HepG2 (cell line): ENCODE data around the gene ACACB. TPM values are rescaled to one million over a fixed set of nuclear protein-coding genes. Genes with fewer than 3 reads are reported as not detected.

Source experiments
- ATM ChIP-seq: fragments of 450-650 bp; IDR thresholded peaks from 2 replicates; pipeline ENCODE4 v1.7.1; 2017; ENCODE audit warnings: mild to moderate bottlenecking, borderline replicate concordance
- CBX1 ChIP-seq: IDR thresholded peaks from one replicate; pipeline ENCODE4 v1.6.1; 2016; ENCODE audit warnings: antibody characterized with exemption, low read depth
- CREBL2 ChIP-seq: sonication (generic); formaldehyde crosslinking; IDR thresholded peaks from 2 replicates; pipeline ENCODE4 v1.8.1; 2023; ENCODE audit warnings: missing genetic modification reagents, mild to moderate bottlenecking, borderline replicate concordance
- ELF4 ChIP-seq: sonication (generic); formaldehyde crosslinking; IDR thresholded peaks from 2 replicates; pipeline ENCODE4 v1.5.0; 2020; ENCODE audit warnings: missing genetic modification reagents, mild to moderate bottlenecking, moderate library complexity, borderline replicate concordance
- KLF11 ChIP-seq: IDR thresholded peaks from 2 replicates; pipeline ENCODE4 v1.6.1; 2016; ENCODE audit warnings: missing compliant biosample characterization
- NR2F6 ChIP-seq, 2 experiments: IDR thresholded peaks; 2 replicates each; pipeline ENCODE4 v1.6.1; 2016; ENCODE audit warnings: antibody characterized with exemption in 1 of 2, mild to moderate bottlenecking in 1 of 2
- PCBP1 ChIP-seq: fragments of 200-400 bp; formaldehyde crosslinking; IDR thresholded peaks from 2 replicates; pipeline ENCODE4 v1.6.1; 2017; ENCODE audit warnings: mild to moderate bottlenecking, low read depth, low read length, borderline replicate concordance
- PHB2 ChIP-seq: fragments of 450-650 bp; IDR thresholded peaks from 2 replicates; pipeline ENCODE4 v1.6.1; 2018; ENCODE audit not compliant: partially characterized antibody
- SKI ChIP-seq: fragments of 450-650 bp; IDR thresholded peaks from one replicate; pipeline ENCODE4 v1.6.1; 2018; ENCODE audit warnings: mild to moderate bottlenecking; ENCODE audit not compliant: partially characterized antibody
- SRSF4 ChIP-seq: fragments of 200-400 bp; formaldehyde crosslinking; IDR thresholded peaks from one replicate; pipeline ENCODE4 v1.6.1; 2018; ENCODE audit warnings: mild to moderate bottlenecking, low read depth, low read length, moderate library complexity; ENCODE audit not compliant: poor library complexity, severe bottlenecking
- ZBTB40 ChIP-seq, 2 experiments: fragments of 450-650 bp in 1 of 2; sonication (generic) in 1 of 2; formaldehyde crosslinking in 1 of 2; IDR thresholded peaks; 2 replicates each; pipeline versions ENCODE4 v1.6.1 to v1.8.0; 2016 to 2022; ENCODE audit warnings: antibody characterized with exemption in 1 of 2, mild to moderate bottlenecking in 1 of 2, missing genetic modification reagents in 1 of 2
- ZNF329 ChIP-seq: sonication (generic); formaldehyde crosslinking; IDR thresholded peaks from 2 replicates; pipeline ENCODE4 v1.9.0; 2021; ENCODE audit warnings: low read depth, mild to moderate bottlenecking, missing genetic modification reagents
- ZNF790 ChIP-seq: sonication (generic); formaldehyde crosslinking; IDR thresholded peaks from 2 replicates; pipeline ENCODE4 v1.8.0; 2022; ENCODE audit warnings: missing genetic modification reagents, mild to moderate bottlenecking, borderline replicate concordance
- polyA plus RNA-seq, 8 experiments: library from polyadenylated mRNA; depleted of rRNA in 3 of 8; stranded (reverse) in 7 of 8; unstranded in 1 of 8; fragments of >200 nt; fragmentation: Illumina TruSeq in 4 of 8; extraction: Trizol in 4 of 8; gene quantifications; 2 replicates each; pipeline versions ENCODE4 v1.2.1 to v1.2.3, GENCODE V29; 2011 to 2016; ENCODE audit warnings: low read depth in 4 of 8, missing spikeins in 1 of 8, mixed read lengths in 1 of 8; ENCODE audit not compliant: insufficient read depth in 1 of 8
- total RNA-seq, 5 experiments: library from RNA; depleted of rRNA; stranded (reverse); fragments of >200 nt; fragmentation: Illumina TruSeq; extraction: Trizol; gene quantifications; 2 replicates each; pipeline ENCODE4 v1.2.3, GENCODE V29; 2016; ENCODE audit warnings: low read depth in 1 of 5

The ACACB gene
- total and polyA plus RNA-seq, 2 of the 13 experiments (the other 11 are each of a cell fraction or from before 2014, with no cell fraction given), result 6.2 to 8.6 TPM

DNA sequence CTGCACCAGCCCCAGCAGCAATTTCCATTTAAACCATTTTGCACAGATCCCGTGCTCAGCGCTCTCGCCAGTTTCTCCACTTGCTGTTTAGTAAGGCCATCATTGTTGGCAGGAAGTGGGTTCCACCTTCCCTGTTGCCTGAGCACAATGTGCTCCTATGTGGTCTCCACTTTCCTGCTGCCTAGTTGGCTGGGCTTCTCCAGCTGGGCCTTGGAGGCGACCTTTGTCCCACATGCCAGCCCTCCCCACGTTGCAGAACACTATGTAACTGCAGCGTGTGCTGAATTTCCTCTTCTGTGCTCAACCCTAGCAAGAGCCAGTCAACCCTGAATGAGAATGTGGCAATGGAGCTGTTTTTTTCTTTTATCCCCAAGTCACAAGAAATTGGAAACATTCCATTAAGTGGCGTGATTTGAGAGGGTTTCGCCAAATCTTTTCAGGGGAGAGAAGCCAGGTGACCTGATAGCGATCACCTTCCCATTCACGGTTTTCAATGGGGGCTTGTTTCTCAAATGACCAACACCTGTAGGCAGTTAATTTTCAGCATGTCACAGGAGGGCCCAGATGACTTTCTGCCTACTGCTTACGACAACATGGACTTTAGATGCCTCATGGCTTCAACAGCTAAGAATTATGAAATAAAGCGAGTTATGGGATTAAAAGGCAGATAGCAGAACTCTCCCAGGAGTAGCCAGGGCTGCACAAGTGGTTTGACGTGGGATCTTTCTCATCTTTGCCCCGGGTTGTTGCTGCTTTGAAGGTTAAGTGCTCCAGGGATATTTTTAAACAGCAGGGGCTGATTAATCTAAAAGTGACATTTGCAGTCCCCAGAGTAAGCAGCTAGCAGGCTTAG is at the start of gene ACACB (continued):
- no peak for TF ChIP-seq ZBTB40 (IDR thresholded peaks at IDR 0.05)
- peak; percentile 89 for TF ChIP-seq ZBTB40 (CRISPR knock-in tag; IDR thresholded peaks at IDR 0.05)
- no peak for TF ChIP-seq ELF4
- TF ChIP-seq ZNF329 (CRISPR knock-in tag), result peak; percentile 50; the same call in 1 of the 2 replicates
- TF ChIP-seq CBX1, result peak; percentile 70
- TF ChIP-seq CREBL2 (CRISPR knock-in tag), result no peak
- no peak for TF ChIP-seq SKI
- TF ChIP-seq PHB2, result no peak
- TF ChIP-seq SRSF4, result no peak
- no peak for TF ChIP-seq KLF11
- no peak for TF ChIP-seq ZNF790 (CRISPR knock-in tag)
- TF ChIP-seq NR2F6 (IDR thresholded peaks at IDR 0.05), result 0 out of 2 replicates have a peak, but pooled peaks have one; percentile 11
- TF ChIP-seq NR2F6 (CRISPR knock-in tag; IDR thresholded peaks at IDR 0.05), result peak; percentile 70
- no peak for TF ChIP-seq ATM
- TF ChIP-seq PCBP1, result no peak
